GM19324 (cell line): ENCODE measurements around the gene THSD7B.

Source experiments
- ATAC-seq: cut with Tn5 transposase; IDR thresholded peaks from one replicate; pipeline ENCODE4 v1.9.1; 2021; ENCODE audit warnings: mild to moderate bottlenecking, moderate library complexity; ENCODE audit not compliant: unreplicated experiment, low FRiP score

The THSD7B gene

DNA sequence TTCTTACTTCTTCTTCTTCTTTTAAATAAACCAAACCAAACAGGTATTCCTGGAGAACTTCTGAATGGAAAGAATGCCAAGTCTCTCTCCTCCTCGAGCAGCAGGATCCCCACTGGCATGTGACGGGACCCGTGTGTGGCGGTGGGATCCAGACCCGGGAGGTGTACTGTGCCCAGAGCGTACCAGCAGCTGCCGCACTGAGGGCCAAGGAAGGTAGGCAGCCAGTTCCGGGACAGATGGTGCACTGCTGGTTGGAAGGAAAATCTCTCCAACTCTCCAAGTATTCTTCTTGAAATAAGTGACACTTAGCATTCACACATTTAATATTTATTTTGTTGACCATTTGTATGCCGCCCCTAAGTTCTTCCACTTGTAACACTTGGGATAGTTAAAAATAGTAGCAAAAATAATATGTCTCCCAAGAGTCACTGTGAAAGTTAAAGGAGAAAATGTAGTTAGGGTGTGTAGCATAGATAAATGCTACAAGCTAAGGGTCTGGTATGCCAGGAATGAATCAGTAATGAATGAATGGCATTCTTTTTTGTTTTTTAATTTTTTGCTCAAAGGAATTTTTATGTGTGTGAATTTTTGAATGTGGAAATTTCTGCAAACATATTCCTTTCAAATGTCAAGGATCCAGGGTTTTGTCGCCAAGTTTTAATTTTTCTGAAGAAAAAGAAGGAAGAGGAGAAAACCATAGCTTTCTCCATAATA is 349.9 kb downstream of the THSD7B start:
- no peak for ATAC-seq

- no peak for ATAC-seq
Observed at GRCh38 chr2:137115795-137116089, 350.4 kb downstream of the THSD7B start.

- no peak for ATAC-seq
Observed at GRCh38 chr2:137117385-137117784, 352.0 kb downstream of the THSD7B start.

DNA sequence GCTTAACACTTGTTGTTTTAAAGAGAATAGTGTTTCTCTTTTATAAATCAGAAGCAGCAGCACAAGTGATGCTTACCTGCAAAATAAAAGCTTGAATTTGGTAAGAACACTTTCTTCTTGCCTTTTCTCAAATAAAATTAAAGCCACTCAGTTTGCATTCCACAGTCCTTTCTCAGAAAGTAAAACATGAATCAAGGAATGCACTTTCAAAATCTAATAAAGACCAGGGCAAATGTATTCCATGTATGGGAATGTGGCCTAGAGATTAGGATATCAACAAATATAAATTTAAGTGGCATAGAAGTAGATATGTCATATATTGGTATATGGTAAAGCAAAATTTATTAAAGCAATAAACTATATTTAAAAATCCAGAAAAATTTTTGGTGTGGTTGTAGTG is 352.8 kb downstream of the THSD7B start:
- no peak for ATAC-seq

DNA sequence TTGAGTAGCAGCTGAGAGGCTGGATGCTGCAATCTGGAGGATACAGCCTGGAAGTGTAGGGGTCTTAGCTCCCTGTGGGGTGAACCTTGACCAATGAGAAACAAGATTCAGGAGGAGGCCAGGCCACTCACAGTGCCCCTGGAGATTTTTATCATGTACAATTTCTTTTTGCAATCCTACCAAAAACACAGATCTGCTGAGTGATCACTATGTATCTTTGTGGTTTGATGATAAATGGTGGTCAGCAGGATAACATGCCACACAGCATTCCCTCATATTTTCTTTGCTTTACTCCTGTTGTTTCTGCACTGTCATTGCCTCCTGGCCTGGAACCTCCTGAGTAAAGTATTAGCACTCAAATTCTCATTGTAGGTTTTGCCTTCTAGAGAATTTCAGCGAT is 357.9 kb downstream of the THSD7B start:
- no peak for ATAC-seq

GRCh38 chr2:137133225-137133624 is 367.9 kb downstream of the THSD7B start:
- ATAC-seq = no peak

GRCh38 chr2:137138263-137138662 is 372.9 kb downstream of the THSD7B start:
- ATAC-seq = no peak

DNA sequence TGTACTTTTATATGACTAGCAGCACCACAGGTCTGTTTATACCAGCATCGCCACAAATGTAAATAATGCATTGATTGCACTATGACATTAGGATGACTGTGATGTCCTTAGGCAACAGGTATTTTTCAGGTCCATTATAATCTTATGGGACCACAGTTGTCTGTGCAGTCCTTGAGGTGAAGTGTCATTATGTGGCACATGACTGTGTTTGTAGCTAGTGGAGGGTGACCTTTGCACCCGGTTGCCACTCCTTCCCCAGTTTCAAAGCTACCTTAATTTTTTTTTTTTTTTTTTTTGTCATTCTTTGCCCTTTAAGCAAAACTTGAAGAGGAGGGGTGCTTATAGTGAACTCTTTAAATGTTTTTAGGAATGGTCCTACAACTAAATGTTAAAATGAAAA is 386.4 kb downstream of the THSD7B start:
- no peak for ATAC-seq

GRCh38 chr2:137154946-137155345 is 389.6 kb downstream of the THSD7B start:
- no peak for ATAC-seq

DNA sequence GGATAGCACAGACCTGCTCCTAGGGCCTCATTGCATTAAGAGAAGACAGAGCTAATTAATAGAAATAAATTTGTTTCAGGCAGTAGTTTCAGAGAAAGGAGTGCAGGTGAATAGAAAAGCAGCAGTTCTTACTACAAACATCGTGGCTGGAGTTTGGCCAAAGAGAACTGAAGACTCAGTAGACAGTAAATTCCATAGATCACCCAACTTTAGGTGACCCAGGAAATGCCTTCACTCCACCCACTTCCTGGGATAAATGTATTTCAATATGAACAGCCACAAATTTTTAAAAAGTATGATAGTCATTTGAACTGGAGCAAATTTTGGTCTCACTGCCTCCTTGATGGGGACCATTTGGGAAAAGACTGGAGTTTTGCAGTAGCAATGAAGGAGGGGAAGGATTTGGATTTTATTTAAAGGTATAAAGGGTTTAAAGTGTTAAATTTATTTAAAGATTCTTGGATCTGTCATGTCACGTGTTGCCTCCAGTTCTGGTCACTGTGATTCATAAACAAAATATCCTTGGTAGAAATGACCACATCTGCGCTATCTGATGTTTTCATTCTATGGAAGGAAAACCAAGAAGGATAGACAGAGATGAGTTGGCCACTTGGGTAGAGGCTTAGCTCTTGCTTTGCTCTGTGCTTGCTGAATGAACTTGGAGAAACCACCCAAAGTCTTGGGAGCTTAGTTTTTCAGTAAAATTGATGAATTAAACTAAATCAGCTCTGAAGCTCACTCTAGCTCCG is 390.2 kb downstream of the THSD7B start:
- ATAC-seq = no peak

DNA sequence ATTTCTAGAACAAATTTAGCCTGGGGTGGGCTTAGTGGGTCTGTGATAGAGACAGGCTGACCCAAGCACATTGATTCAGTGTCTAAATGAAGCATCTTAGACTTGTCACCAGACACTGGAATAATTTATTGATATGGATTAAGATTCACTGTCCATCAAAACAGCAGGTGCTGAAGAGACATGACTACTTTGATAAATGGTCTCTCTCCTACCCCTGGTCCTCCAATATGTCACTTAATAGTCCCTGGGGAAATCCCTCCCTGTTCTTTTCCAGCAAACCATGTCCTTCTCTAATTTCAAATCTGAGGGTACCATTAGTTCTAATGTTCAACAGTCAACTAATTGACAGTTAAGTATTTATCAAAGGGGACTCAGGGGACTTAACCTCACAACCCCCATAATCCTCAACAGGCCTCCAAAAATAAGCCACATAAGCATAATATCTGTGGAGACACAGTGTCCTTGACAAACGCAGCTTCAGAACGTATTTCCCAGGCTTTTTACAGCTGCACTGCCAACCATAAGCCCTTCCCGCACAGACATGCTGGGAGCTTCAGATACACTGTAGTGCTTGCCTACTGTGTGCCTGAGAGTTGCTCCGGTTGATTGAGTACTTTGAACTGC is 391.0 kb downstream of the THSD7B start:
- no peak for ATAC-seq

DNA sequence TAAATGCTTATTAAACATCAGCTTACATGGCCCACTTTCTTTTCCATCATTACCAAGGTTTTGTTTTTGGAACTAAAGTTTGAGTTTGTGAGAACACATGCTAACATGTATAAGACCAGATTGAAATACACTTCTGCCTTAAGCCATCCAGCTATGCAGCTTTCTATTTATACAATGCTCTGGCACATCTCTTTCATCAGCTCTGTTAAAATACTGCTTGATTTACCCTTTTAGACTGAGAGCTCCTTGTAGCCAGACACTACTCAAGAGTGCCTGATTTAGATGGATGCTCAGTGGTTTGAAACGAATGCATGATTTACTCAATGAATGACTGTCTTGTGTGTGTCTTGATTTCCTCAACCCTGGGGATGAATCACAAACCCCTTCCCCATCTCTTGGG is 392.5 kb downstream of the THSD7B start:
- ATAC-seq = no peak

DNA sequence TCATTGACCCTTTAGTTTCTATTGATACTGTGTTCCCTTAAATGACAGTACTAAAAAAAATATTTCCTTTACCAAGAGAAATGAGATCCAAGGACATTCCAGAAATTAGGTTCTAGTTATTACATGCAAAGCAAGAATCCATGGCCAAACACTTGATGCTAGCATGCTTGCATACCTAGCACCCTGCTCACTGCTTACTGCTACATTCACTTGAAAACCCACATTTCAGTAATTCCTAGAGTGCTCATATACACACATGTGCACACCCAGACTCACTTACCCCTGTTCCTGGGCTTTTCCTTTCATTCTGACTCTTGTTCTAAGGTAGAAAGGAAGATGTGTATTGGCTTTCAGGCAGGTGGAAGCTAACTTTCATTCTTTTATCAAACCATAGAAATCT is 395.9 kb downstream of the THSD7B start:
- ATAC-seq = no peak

- ATAC-seq = no peak
Observed at GRCh38 chr2:137165968-137166367, 400.6 kb downstream of the THSD7B start.

DNA sequence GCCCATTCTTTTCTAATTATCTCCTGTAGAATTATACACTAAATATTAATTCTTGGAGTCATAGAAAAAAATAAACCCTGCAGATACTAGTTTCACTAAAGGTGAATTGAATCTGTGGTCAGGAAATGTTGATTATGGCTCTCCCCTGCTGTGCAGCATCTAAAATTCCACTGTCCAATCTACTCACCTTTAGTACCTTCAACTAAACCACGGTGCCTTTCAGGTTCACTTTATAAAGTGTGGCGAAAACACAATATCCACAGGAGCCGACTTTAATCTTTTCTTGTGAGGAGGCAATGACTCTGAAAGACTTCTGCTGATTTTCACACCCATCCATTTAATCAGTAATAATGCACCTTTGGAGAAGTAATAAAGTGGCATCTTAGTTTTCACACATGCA is 402.3 kb downstream of the THSD7B start:
- ATAC-seq = no peak

GRCh38 chr2:137168552-137168951 is 403.2 kb downstream of the THSD7B start:
- ATAC-seq = no peak

DNA sequence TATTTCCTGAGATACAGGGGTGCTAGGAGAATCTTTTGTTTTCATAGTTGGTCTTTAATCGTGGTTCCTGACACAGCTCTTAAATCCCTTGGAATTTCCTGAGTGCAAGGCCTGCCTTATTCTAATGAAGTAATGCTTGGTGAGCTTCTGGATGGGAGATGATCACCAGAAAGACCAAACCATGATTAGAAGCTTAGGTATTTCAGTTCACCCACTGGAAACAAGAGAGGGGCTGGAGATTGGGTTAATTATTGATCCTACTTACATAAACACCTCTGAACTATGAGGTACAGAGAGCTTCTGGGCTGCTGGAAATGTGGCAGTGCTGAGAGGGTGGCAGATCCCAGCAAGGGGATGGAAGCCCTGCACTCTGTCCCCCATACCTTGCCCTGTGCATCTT is 406.8 kb downstream of the THSD7B start:
- no peak for ATAC-seq

DNA sequence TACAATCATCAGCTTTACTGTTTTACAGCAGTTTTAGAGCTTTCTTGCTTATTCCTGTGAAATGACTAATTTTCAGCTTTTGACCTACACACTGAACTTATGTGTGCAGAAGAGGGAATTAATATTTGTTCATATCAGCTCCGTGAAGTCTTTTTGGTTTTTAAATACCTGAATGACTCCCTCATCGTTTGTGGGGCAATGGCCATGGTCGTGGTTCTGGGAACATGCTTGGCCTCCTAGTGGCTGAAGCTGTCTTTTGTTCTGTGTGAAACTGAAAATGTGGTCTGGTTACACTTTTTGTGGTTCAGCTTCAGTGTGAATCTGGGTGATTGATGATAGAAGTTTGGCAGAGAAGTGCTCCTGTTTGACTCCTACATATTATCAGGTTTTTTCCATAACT is 408.1 kb downstream of the THSD7B start:
- no peak for ATAC-seq

GRCh38 chr2:137175246-137175645 is 409.9 kb downstream of the THSD7B start:
- no peak for ATAC-seq

DNA sequence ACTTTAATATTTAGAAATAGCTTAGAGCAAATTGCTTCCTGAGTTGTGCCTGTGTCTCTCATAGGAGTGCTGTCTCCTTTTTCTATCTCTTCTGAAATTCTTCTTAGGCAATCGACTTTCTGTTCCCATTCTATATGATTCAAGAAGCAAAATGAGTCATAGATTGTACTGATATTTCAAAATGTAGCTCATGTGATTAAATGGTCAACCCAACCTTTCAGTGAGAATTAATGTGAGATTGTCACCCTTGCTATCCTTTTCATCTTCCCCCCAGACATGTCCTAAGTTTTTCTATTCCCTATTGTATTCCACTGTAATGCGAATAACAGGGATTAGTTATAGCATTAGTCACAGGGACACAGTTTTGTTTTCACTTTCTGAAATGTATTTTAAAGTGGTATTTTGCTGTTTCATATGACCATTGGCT is 413.6 kb downstream of the THSD7B start:
- ATAC-seq = no peak

DNA sequence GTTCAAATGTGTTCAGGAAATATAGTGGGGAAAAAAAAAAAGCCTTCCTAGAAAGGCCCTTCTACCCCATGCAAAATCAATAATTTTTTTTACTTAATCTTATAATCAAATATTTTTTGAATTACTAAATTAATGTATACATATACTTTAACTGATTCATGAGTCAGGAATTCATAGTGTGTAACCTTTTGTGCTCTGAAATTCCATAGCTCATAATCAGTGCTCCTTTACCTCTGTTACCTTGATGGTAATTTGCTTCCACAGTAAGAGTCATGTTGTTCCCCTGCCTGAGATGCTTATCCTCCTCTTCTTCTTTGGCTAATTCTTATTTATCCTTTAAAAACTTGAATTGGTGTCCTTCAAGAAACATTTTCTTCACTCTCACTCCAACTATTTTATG is 414.2 kb downstream of the THSD7B start:
- no peak for ATAC-seq

DNA sequence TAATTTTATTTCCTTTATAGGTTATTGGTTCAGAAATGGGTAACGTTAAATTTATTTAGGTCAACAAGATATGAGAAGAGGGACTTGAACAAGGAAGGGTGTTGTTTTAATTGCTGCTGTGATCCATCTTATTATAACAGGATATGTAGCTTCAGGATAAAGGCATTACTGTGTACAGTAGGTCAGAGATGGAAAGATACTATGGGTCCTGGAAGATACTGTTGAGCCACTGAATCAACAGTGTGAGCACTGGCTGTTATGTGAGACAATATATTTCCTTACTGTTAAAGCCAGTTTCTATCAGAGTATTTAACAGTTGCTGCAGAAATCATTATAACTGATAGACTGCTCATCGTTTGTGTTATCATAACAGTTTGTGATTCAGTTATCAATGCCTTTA is 414.7 kb downstream of the THSD7B start:
- ATAC-seq = no peak
